C4-2B (cell line): Measurements from ENCODE around the gene ARMC9.
"Not testable (repeated sequence)": the region's sequence is repeated elsewhere in the genome, so short reads cannot be mapped to it uniquely, and the experiment has no call there.

Source experiments
- H3K27ac ChIP-seq: fragments of 450-650 bp; 2 replicates; pipeline ENCODE4 v1.5.1; 2017
- CTCF ChIP-seq: fragments of 450-650 bp; conservative IDR thresholded peaks from 2 replicates; pipeline ENCODE4 v1.5.1; 2017; ENCODE audit warnings: mild to moderate bottlenecking
- ZFX ChIP-seq: fragments of 450-650 bp; IDR thresholded peaks from 2 replicates; pipeline ENCODE4 v1.6.1; 2017

Gene ARMC9

GRCh38 chr2:231405601-231406367, 207.4 kb downstream of the ARMC9 start:
- H3K27ac ChIP-seq, result not testable (repeated sequence)
- peak; percentile 83 for TF ChIP-seq CTCF

GRCh38 chr2:231407686-231408085, 209.3 kb downstream of the ARMC9 start:
- H3K27ac ChIP-seq, result not testable (repeated sequence)

GRCh38 chr2:231408304-231408703, 209.9 kb downstream of the ARMC9 start:
- TF ChIP-seq CTCF, result 0 out of 2 replicates have a peak, but pooled peaks have one; percentile 8
- not testable (repeated sequence) for H3K27ac ChIP-seq

GRCh38 chr2:231409776-231410175, 211.3 kb downstream of the ARMC9 start:
- H3K27ac ChIP-seq, result no peak overlapping the region
- TF ChIP-seq CTCF (no peak), ZFX (no peak)

- no peak overlapping the region for H3K27ac ChIP-seq
- TF ChIP-seq CTCF (peak; percentile 40), ZFX (no peak)
These were observed 212.0 kb downstream of the ARMC9 start for GRCh38 chr2:231410293-231411004.

- TF ChIP-seq CTCF (no peak), ZFX (no peak)
- no peak overlapping the region for H3K27ac ChIP-seq
These were observed 212.8 kb downstream of the ARMC9 start for GRCh38 chr2:231411237-231411636.

GRCh38 chr2:231411831-231412617, 213.6 kb downstream of the ARMC9 start:
- TF ChIP-seq ZFX (no peak), CTCF (peak; percentile 70)
- H3K27ac ChIP-seq, result peak overlapping the region; percentile 11; the same call in 1 of the 2 replicates
